Naive thymus-derived CD4-positive, alpha-beta T cell (primary cell): Measurements from ENCODE around the gene ITPR1. TPM values are rescaled to one million over a fixed set of nuclear protein-coding genes. Genes with fewer than 3 reads are reported as not detected.

Experiments
- ATAC-seq: fragments of 150-1000 bp; cut with Tn5 transposase; 2 replicates; pipeline ENCODE4 v1.10.0; 2021; ENCODE audit warnings: mild to moderate bottlenecking, moderate library complexity
- CTCF ChIA-PET: fragments of 350-600 bp; sonication (Branson Sonifier 250); formaldehyde crosslinking; loops from one replicate; lab custom pipeline; 2021; ENCODE audit warnings: antibody characterized with exemption; lab: Charles Lee
- POLR2A ChIA-PET: fragments of 350-600 bp; sonication (Branson Sonifier 250); formaldehyde crosslinking; loops from one replicate; lab custom pipeline; 2021; ENCODE audit warnings: antibody characterized with exemption, inconsistent platforms; lab: Charles Lee
- DNase-seq, 9 donors: peaks; one replicate each; pipeline versions ENCODE4 v3.0.0 to v3.0.0-alpha.2; 2020 to 2022; ENCODE audit warnings: mixed read lengths in 1 of 9
- H3K27ac ChIP-seq: one replicate; pipeline ENCODE4 v1.7.0; 2013; ENCODE audit warnings: mild to moderate bottlenecking, low read depth, low read length, moderate library complexity
- H3K27me3 ChIP-seq, 2 donors: one replicate each; pipeline ENCODE4 v1.7.0; 2013; ENCODE audit warnings: low read length in 2 of 2, mild to moderate bottlenecking in 2 of 2, moderate library complexity in 2 of 2; ENCODE audit not compliant: control insufficient read depth in 2 of 2, insufficient read depth in 2 of 2
- H3K36me3 ChIP-seq, 3 experiments: 1 replicate in 2 of 3; 2 replicates in 1 of 3; pipeline ENCODE4 v1.7.0; 2013; ENCODE audit warnings: low read length in 3 of 3, mild to moderate bottlenecking in 3 of 3, moderate library complexity in 1 of 3; ENCODE audit not compliant: insufficient read depth in 3 of 3, control insufficient read depth in 2 of 3
- H3K4me1 ChIP-seq, 2 donors: one replicate each; pipeline ENCODE4 v1.7.0; 2013; ENCODE audit warnings: low read length in 2 of 2, mild to moderate bottlenecking in 2 of 2, moderate library complexity in 1 of 2; ENCODE audit not compliant: control insufficient read depth in 2 of 2, insufficient read depth in 2 of 2
- H3K4me3 ChIP-seq: 2 replicates; pipeline ENCODE4 v1.7.0; 2013; ENCODE audit warnings: mild to moderate bottlenecking, low read length
- H3K9me3 ChIP-seq, 3 experiments: 1 replicate in 2 of 3; 2 replicates in 1 of 3; pipeline ENCODE4 v1.7.0; 2013; ENCODE audit warnings: low read length in 3 of 3; ENCODE audit not compliant: control insufficient read depth in 2 of 3
- H3K27ac Mint-ChIP-seq, 9 donors: one replicate each; pipeline ENCODE4 v1.8.0; 2020 to 2022; ENCODE audit warnings: mixed read lengths in 9 of 9, mild to moderate bottlenecking in 8 of 9, moderate library complexity in 5 of 9, inconsistent platforms in 2 of 9
- H3K27me3 Mint-ChIP-seq, 5 donors: one replicate each; pipeline ENCODE4 v1.8.0; 2021 to 2022; ENCODE audit warnings: mixed read lengths in 5 of 5, mild to moderate bottlenecking in 1 of 5
- H3K36me3 Mint-ChIP-seq, 5 donors: one replicate each; pipeline ENCODE4 v1.8.0; 2020 to 2022; ENCODE audit warnings: mixed read lengths in 5 of 5, mild to moderate bottlenecking in 3 of 5, inconsistent platforms in 1 of 5
- H3K4me1 Mint-ChIP-seq, 7 donors: one replicate each; pipeline ENCODE4 v1.8.0; 2020 to 2022; ENCODE audit warnings: mixed read lengths in 7 of 7, mild to moderate bottlenecking in 3 of 7, inconsistent platforms in 1 of 7
- H3K4me3 Mint-ChIP-seq, 10 donors: one replicate each; pipeline ENCODE4 v1.8.0; 2020 to 2022; ENCODE audit warnings: mild to moderate bottlenecking in 10 of 10, mixed read lengths in 10 of 10, moderate library complexity in 6 of 10, inconsistent platforms in 2 of 10
- H3K9me3 Mint-ChIP-seq, 11 donors: one replicate each; pipeline ENCODE4 v1.8.0; 2020 to 2022; ENCODE audit warnings: mixed read lengths in 11 of 11, mild to moderate bottlenecking in 4 of 11, inconsistent platforms in 1 of 11, moderate library complexity in 1 of 11
- intact Hi-C, 2 donors: fragments of 100-400 bp; cut with micrococcal nuclease; formaldehyde crosslinking; loops; one replicate each; pipeline ENCODE4 v1.15.1; 2023
- polyA plus RNA-seq, 2 donors: library from polyadenylated mRNA; unstranded; fragments of 300-500 nt; fragmentation: Illumina TruSeq; gene quantifications; one replicate each; pipeline ENCODE4 v1.2.3, GENCODE V29; 2021
- total RNA-seq, 6 experiments: library from RNA in 5 of 6; stranded (reverse) in 5 of 6; gene quantifications; 1 replicate in 5 of 6; 2 replicates in 1 of 6; pipeline ENCODE4 v1.2.3 and lab custom pipeline; 2021 to 2026

ITPR1 gene
- total RNA-seq (100 to 1,000 TPM in 1 of 5 experiments, 10 to 100 TPM in 4; 66.7 to 118 (median 90.7) TPM), polyA plus RNA-seq (10 to 100 TPM; 15.1 to 15.3 TPM), total RNA-seq (lab: John Stamatoyannopoulos, UW) (203 reads per million, percentile 93 among the genes with 10 or more reads in this experiment)

- H3K27me3 Mint-ChIP-seq: peaks cover 0 to 40% (median 0%) of the 10 kb centered on the region in 5 donors
- Histone ChIP-seq H3K4me3 (peak within 1 kb of the TSS; percentile 84), H3K9me3 (no peaks in the 10 kb centered on the region), H3K27ac (peak within 1 kb of the TSS; percentile 89), H3K4me1 (peaks cover 14 to 17% of the 10 kb centered on the region in 2 donors), H3K27me3 (no peaks in the 10 kb centered on the region), H3K36me3 (peaks cover 0 to 3% (median 0%) of the 10 kb centered on the region in 3 experiments)
- H3K9me3 Mint-ChIP-seq: no peaks in the 10 kb centered on the region
- ChIA-PET CTCF (interaction anchor here (0.6 to 3.4 kb wide), 8 partner anchors 10 to 700 kb away, joined by 3 to 31 read pairs (median 4); partner anchors contain the start of gene SUMF1), POLR2A (interaction anchor here (0.5 to 5.2 kb wide), 21 partner anchors 12 to 1316 kb away, joined by 3 to 97 read pairs (median 5); partner anchors contain the start of genes EDEM1, SETMAR and SUMF1)
- H3K36me3 Mint-ChIP-seq: peaks cover 0 to 14% (median 6%) of the 10 kb centered on the region in 5 donors
- DNase-seq (peak; percentile 91 to 99 (median 98)), ATAC-seq (peak; percentile 95)
- peaks cover 36 to 57% (median 41%) of the 10 kb centered on the region in 7 donors for H3K4me1 Mint-ChIP-seq
- intact Hi-C loops: loop anchor here (1.0 to 10.0 kb wide), 22 partner anchors 11 to 1367 kb away; partner anchors contain the start of genes ARL8B (in 2 of the 2), CRBN (in 2 of the 2), SETMAR (in 2 of the 2) and SUMF1 (in 2 of the 2)
- H3K27ac Mint-ChIP-seq: peak within 1 kb of the TSS; percentile 86 to 96 (median 90)
- H3K4me3 Mint-ChIP-seq: peak within 1 kb of the TSS; percentile 93 to 98 (median 96)
Observed at GRCh38 chr3:4493014-4493940, at the start of gene ITPR1. TSS of gene ITPR1 (plus strand) at chr3:4493348. CDS start at chr3:4516492, 23,144 bp downstream.

DNA sequence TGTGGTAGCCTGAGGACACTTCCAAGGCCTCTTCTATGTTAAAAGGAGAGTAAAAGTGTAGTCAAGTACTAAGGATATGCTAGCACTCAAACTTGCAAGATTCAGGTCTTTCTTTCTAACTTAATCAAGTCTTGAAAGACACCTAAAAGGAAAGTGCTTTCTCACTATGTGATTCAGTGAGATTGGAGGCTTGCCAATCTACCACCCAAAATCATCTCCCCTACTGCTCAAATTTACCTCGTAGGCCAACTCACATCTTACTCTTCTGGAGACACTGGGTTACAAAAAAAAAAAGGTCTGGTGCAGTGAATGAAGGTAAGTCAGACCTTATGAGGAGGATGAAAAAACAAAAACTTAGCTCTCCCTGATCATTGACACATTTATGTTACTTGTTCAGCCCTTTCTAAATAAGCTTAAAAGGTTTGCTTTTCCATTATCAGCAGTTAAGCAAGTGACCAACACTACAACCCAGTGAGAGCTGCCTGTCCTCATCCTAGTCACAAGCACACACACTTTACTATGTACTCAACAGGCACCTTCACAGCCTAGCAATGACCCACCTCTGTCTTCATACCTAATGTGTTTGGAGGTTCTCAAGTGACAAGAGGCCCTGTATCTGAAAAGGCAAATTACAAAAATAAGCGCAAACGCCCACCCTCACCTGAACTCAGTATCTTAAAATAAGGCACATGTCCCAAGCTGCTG is 45.7 kb upstream of the ITPR1 start:
- Histone ChIP-seq H3K4me1 (no peaks in the 10 kb centered on the region), H3K9me3 (no peaks in the 10 kb centered on the region), H3K27ac (no peak overlapping the region), H3K27me3 (no peaks in the 10 kb centered on the region), H3K36me3 (peaks cover 0 to 47% (median 0%) of the 10 kb centered on the region in 3 experiments), H3K4me3 (no peak overlapping the region)
- peaks cover 0 to 4% (median 0%) of the 10 kb centered on the region in 7 donors for H3K4me1 Mint-ChIP-seq
- DNase-seq (no peak), ATAC-seq (no peak)
- CTCF ChIA-PET: no interaction called here
- POLR2A ChIA-PET: interaction anchor here (1.0 kb wide), 1 partner anchor 21 kb away, joined by 4 read pairs; no protein-coding TSS in a partner anchor
- H3K36me3 Mint-ChIP-seq: peaks cover 18 to 55% (median 39%) of the 10 kb centered on the region in 5 donors
- no peak overlapping the region for H3K27ac Mint-ChIP-seq
- no peaks in the 10 kb centered on the region for H3K27me3 Mint-ChIP-seq
- intact Hi-C loops: no loop called here
- H3K9me3 Mint-ChIP-seq: no peaks in the 10 kb centered on the region
- no peak overlapping the region for H3K4me3 Mint-ChIP-seq

GRCh38 chr3:4448187-4448586 is 45.0 kb upstream of the ITPR1 start:
- peak overlapping the region in 1 of 9 donors; percentile 8 for H3K27ac Mint-ChIP-seq
- peaks cover 0 to 5% (median 0%) of the 10 kb centered on the region in 7 donors for H3K4me1 Mint-ChIP-seq
- Histone ChIP-seq H3K9me3 (no peaks in the 10 kb centered on the region), H3K36me3 (peaks cover 0 to 51% (median 0%) of the 10 kb centered on the region in 3 experiments), H3K27ac (no peak overlapping the region), H3K4me1 (no peaks in the 10 kb centered on the region), H3K4me3 (no peak overlapping the region), H3K27me3 (no peaks in the 10 kb centered on the region)
- ATAC-seq (no peak), DNase-seq (no peak)
- H3K36me3 Mint-ChIP-seq: peaks cover 15 to 54% (median 39%) of the 10 kb centered on the region in 5 donors
- ChIA-PET POLR2A (interaction anchor here (1.0 kb wide), 1 partner anchor 21 kb away, joined by 4 read pairs; no protein-coding TSS in a partner anchor), CTCF (no interaction called here)
- H3K4me3 Mint-ChIP-seq: no peak overlapping the region
- no peaks in the 10 kb centered on the region for H3K9me3 Mint-ChIP-seq
- H3K27me3 Mint-ChIP-seq: no peaks in the 10 kb centered on the region
- intact Hi-C loops: no loop called here

DNA sequence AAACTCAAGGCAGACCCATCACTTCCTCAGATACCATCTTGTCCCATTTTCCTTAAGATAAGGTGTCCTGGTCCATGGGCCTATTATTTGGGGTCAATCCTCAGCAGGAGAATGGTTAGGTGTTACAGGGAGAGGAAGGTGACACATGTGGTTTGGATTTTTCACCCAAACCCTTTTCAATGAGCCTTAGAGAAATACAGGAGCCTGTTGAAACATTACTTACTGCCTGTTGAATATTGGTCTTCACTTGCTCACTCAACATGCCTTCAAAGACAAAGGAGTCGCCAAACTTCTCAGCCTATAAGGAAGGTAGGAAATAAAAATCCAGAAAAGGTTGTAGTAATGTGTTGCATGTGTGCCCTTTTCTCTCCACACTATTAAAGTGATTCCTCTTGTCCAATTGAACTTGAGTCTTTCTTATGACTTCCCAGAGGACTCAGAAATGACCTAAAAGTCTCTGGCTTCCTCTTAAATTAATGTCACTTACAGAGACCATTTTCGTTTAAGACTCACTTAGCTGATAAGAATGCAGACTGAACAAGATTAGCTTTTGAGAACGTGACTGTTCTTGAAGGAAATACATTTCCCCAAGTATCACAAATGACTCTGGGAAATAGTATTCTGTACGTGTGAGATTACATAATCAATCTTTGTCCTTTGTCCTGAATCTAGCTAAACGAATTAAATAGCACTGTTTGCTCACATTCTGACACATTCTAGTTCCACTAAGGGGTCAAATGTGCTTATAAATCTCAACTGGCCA is 43.9 kb upstream of the ITPR1 start:
- Histone ChIP-seq H3K4me1 (no peaks in the 10 kb centered on the region), H3K9me3 (no peaks in the 10 kb centered on the region), H3K4me3 (no peak overlapping the region), H3K27me3 (no peaks in the 10 kb centered on the region), H3K36me3 (peaks cover 0 to 51% (median 0%) of the 10 kb centered on the region in 3 experiments), H3K27ac (no peak overlapping the region)
- Mint-ChIP-seq H3K36me3 (peaks cover 15 to 51% (median 35%) of the 10 kb centered on the region in 5 donors), H3K27me3 (no peaks in the 10 kb centered on the region), H3K9me3 (no peaks in the 10 kb centered on the region), H3K4me1 (peaks cover 0 to 9% (median 0%) of the 10 kb centered on the region in 7 donors), H3K27ac (no peak overlapping the region), H3K4me3 (no peak overlapping the region)
- ChIA-PET CTCF (no interaction called here), POLR2A (no interaction called here)
- ATAC-seq (no peak), DNase-seq (no peak)
- intact Hi-C loops: no loop called here

GRCh38 chr3:4454142-4454541 is 39.0 kb upstream of the ITPR1 start:
- Histone ChIP-seq H3K4me1 (no peaks in the 10 kb centered on the region), H3K27ac (no peak overlapping the region), H3K9me3 (no peaks in the 10 kb centered on the region), H3K36me3 (peaks cover 0 to 14% (median 0%) of the 10 kb centered on the region in 3 experiments), H3K4me3 (no peak overlapping the region), H3K27me3 (no peaks in the 10 kb centered on the region)
- Mint-ChIP-seq H3K36me3 (peaks cover 11 to 25% (median 13%) of the 10 kb centered on the region in 5 donors), H3K27ac (no peak overlapping the region), H3K4me3 (no peak overlapping the region), H3K4me1 (peaks cover 0 to 10% (median 4%) of the 10 kb centered on the region in 7 donors), H3K27me3 (no peaks in the 10 kb centered on the region), H3K9me3 (no peaks in the 10 kb centered on the region)
- CTCF ChIA-PET: interaction anchor here (1.1 kb wide), 1 partner anchor 53 kb away, joined by 3 read pairs; no protein-coding TSS in a partner anchor
- intact Hi-C loops: no loop called here
- POLR2A ChIA-PET: no interaction called here
- ATAC-seq (no peak), DNase-seq (no peak)
